ENCODE data around the gene ATP1A2. TPM values are rescaled to one million over a fixed set of nuclear protein-coding genes. Genes with fewer than 3 reads are reported as not detected.
"Not testable (repeated sequence)": the region's sequence is repeated elsewhere in the genome, so short reads cannot be mapped to it uniquely, and the experiment has no call there.

ATP1A2 gene
- total RNA-seq, 4 donors from 2014 or later: 1.1 to 5.8 (median 5.0) TPM

DNA sequence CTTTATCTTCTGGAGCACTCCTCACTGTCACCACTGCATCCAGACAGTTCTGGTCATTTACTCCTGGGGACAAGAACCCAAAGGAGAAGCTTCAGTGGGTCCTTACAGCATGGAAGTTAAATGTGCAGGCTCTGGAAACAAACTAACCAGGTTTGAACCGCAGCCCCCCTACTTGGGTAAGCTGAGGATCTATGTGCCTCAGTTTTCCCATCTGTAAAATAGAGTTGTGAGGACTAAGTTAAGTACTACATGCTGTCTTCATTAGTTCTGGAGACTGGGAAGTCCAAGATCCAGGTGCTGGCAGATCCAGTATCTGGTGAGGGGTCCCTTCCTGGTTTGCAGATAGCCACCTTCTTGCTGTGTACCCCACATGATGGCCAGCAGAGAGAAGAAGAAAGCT lies 8.0 kb upstream of the ATP1A2 start:
- intact Hi-C loops (cut with DNase I; ENCODE audit: low total_unique reads): loop anchor here (5.0 to 10.0 kb wide), 2 partner anchors 87 to 145 kb away; partner anchors contain the start of gene CASQ1
- no peak for DNase-seq (ENCODE audit: low spot score in 2 of 2)
- no peak overlapping the region for H3K4me3 ChIP-seq (ENCODE audit: low read depth, poor library complexity, severe bottlenecking)
- 94 to 100% methylated on average over 1 of the region's 1 CpG for WGBS, 2 donors
- no peak for TF ChIP-seq POLR2A (IDR thresholded peaks at IDR 0.05)

DNA sequence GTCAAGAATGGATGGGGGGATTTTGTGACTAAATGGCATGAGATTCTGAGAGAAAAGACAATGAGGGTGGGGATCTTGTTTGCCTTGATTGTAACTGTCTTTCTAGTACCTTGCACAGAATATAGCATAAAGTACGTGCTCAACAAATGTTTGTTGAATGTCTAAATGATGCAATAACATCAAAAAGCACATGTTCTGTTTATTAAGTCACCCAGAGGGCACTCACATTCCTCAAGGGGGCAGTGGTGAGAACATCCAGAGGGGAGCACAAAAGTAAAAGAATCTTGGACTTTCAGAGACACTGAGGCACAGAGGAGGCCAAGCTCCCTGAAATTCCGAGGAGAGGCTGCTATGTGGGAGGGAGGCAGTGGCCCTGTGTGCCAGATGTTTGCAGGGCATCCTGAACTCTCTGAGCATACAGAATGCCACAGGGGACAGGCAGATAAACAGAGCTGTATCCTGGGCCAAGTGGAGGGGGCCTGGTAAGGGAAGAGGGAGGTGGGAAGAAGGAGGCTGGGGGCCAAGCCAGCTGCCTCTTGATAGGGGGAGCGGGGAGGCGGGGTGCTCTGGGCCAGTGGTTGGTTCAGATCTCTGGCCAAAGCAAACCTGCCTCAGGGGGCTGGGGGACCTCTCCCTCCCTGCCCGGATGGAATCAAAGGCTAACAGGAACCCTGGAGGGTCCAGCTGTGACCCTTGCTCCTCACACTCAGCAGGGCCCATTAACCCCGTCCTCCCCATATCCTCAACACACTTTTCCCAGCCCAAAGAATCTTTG lies 6.5 kb upstream of the ATP1A2 start:
- no peak overlapping the region for H3K4me3 ChIP-seq (ENCODE audit: low read depth, poor library complexity, severe bottlenecking)
- WGBS, 2 donors: 20 to 25% methylated on average over 6 of the region's 6 CpGs
- intact Hi-C loops (cut with DNase I; ENCODE audit: low total_unique reads): loop anchor here (5.0 to 10.0 kb wide), 2 partner anchors 86 to 143 kb away; partner anchors contain the start of gene CASQ1
- DNase-seq (ENCODE audit: low spot score in 2 of 2): no peak
- TF ChIP-seq POLR2A (IDR thresholded peaks at IDR 0.05): no peak
- TF ChIP-seq, protein P1, sequence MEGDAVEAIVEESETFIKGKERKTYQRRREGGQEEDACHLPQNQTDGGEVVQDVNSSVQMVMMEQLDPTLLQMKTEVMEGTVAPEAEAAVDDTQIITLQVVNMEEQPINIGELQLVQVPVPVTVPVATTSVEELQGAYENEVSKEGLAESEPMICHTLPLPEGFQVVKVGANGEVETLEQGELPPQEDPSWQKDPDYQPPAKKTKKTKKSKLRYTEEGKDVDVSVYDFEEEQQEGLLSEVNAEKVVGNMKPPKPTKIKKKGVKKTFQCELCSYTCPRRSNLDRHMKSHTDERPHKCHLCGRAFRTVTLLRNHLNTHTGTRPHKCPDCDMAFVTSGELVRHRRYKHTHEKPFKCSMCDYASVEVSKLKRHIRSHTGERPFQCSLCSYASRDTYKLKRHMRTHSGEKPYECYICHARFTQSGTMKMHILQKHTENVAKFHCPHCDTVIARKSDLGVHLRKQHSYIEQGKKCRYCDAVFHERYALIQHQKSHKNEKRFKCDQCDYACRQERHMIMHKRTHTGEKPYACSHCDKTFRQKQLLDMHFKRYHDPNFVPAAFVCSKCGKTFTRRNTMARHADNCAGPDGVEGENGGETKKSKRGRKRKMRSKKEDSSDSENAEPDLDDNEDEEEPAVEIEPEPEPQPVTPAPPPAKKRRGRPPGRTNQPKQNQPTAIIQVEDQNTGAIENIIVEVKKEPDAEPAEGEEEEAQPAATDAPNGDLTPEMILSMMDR (IDR thresholded peaks at IDR 0.05): no peak

DNA sequence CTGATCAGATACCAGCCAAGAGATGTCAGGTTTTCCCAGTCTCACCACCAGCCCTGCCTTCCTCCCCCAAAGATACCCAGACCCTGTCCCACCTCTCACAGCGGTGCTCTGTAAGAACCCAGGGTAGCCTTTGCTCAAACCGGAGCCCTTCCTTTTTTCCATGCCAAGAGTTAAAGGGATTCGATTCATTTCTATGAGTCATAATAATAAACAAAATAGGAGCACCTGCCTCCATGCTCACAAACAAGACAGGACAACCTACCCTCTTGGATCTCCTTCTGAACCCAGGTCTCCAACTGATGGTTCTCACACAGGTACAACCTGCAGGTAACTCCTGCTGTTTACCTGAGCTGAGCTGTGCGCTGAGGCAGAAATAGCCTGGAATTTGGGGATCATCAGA lies 5.9 kb upstream of the ATP1A2 start:
- no peak for DNase-seq (ENCODE audit: low spot score in 2 of 2)
- H3K4me3 ChIP-seq (ENCODE audit: low read depth, poor library complexity, severe bottlenecking): no peak overlapping the region
- TF ChIP-seq POLR2A (IDR thresholded peaks at IDR 0.05): no peak
- WGBS, 2 donors: 34 to 37% methylated on average over 4 of the region's 4 CpGs
- intact Hi-C loops (cut with DNase I; ENCODE audit: low total_unique reads): loop anchor here (5.0 to 10.0 kb wide), 2 partner anchors 85 to 143 kb away; partner anchors contain the start of gene CASQ1

DNA sequence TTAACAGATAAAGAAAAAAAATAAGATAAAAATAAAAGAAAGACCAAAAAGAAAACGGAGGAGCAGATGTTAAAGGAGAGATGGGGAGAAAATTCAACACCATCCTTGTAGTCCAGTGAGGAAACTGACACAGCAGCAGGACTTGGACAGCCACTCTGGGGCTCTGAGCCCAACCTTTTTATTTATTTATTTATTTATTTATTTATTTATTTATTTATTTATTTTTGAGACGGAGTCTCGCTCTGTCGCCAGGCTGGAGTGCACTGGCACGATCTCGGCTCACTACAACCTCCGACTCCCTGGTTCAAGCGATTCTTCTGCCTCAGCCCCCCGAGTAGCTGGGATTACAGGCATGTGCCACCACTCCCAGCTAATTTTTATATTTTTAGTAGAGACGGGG lies 4.1 kb upstream of the ATP1A2 start:
- intact Hi-C loops (cut with DNase I; ENCODE audit: low total_unique reads); DNase-seq (ENCODE audit: low spot score in 2 of 2); H3K4me3 ChIP-seq (ENCODE audit: low read depth, poor library complexity, severe bottlenecking): not testable (repeated sequence)
- WGBS, 2 donors: 91 to 93% methylated on average over 10 of the region's 10 CpGs

DNA sequence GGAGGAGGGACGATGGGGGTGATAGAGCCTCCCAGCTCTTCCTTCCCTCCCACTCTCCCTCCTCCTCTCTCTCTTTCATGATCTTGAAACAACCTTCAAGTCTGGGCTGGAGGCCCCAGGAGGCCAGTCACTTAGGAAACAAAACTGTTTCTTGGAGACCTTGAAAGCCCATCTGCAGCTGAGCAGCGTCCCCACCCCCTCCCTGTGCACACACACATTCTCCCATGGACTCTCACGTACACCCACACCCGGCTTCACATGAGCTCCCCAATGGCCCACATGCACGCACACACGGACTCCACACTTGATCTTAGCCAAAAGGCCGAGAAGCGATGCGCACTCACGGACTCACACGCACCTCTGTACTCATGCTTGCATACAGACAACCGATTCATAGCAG lies 3.2 kb upstream of the ATP1A2 start:
- intact Hi-C loops (cut with DNase I; ENCODE audit: low total_unique reads): no loop called here
- no peak overlapping the region for H3K4me3 ChIP-seq (ENCODE audit: low read depth, poor library complexity, severe bottlenecking)
- WGBS, 2 donors: 71 to 82% methylated on average over 12 of the region's 12 CpGs
- no peak for DNase-seq (ENCODE audit: low spot score in 2 of 2)
- TF ChIP-seq, protein P1 (IDR thresholded peaks at IDR 0.05): no peak
- no peak for TF ChIP-seq POLR2A (IDR thresholded peaks at IDR 0.05)

DNA sequence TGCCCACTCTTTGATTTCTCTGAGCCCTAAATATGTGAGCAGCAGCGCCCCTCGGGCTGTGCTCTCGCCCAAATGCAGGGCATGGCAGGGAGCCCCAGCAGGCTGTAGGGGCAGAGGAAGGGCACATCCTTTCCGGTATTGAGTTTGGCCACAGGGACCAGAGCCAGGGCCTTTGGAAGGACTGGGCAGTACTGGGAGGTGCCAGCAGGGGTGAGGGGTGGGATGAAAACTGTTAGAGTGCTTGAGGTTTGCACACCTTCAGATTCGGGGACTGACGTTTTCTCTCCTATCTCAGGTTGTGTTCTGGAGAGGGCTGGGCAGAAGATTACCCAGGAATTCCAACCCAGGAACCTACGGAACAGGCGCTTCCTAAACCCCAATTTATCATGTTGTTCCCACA lies 2.2 kb upstream of the ATP1A2 start:
- no peak overlapping the region for H3K4me3 ChIP-seq (ENCODE audit: low read depth, poor library complexity, severe bottlenecking)
- TF ChIP-seq, protein P1 (IDR thresholded peaks at IDR 0.05): no peak
- no peak for TF ChIP-seq POLR2A (IDR thresholded peaks at IDR 0.05)
- 85 to 88% methylated on average over 8 of the region's 8 CpGs for WGBS, 2 donors
- DNase-seq (ENCODE audit: low spot score in 2 of 2): no peak
- intact Hi-C loops (cut with DNase I; ENCODE audit: low total_unique reads): no loop called here

DNA sequence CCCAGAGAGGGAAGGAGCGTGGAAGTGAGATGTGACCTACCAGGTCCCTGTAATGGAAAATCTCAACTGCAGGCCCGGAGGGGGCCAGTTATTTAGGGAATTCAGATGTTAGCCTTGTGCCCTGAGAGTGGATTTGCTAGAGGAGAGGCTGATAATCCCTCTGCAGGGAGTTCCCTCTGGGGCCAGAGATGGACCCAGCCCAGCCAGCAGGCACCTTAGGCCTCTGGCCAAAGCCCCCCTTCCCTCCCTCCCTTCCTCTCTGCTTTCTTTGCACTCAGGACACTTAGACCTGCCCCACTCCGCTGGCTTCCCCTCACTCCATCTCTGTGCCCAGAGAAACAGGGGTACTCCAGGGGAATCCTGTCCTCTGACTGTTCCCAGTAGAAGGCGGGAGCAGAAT lies 1.5 kb upstream of the ATP1A2 start:
- TF ChIP-seq, protein P1 (IDR thresholded peaks at IDR 0.05): no peak
- TF ChIP-seq POLR2A (IDR thresholded peaks at IDR 0.05): no peak
- 78 to 83% methylated on average over 4 of the region's 4 CpGs for WGBS, 2 donors
- intact Hi-C loops (cut with DNase I; ENCODE audit: low total_unique reads): no loop called here
- no peak overlapping the region for H3K4me3 ChIP-seq (ENCODE audit: low read depth, poor library complexity, severe bottlenecking)
- DNase-seq (ENCODE audit: low spot score in 2 of 2): no peak
